ENCODE measurements around the gene C1QTNF12.

Gene C1QTNF12

DNA sequence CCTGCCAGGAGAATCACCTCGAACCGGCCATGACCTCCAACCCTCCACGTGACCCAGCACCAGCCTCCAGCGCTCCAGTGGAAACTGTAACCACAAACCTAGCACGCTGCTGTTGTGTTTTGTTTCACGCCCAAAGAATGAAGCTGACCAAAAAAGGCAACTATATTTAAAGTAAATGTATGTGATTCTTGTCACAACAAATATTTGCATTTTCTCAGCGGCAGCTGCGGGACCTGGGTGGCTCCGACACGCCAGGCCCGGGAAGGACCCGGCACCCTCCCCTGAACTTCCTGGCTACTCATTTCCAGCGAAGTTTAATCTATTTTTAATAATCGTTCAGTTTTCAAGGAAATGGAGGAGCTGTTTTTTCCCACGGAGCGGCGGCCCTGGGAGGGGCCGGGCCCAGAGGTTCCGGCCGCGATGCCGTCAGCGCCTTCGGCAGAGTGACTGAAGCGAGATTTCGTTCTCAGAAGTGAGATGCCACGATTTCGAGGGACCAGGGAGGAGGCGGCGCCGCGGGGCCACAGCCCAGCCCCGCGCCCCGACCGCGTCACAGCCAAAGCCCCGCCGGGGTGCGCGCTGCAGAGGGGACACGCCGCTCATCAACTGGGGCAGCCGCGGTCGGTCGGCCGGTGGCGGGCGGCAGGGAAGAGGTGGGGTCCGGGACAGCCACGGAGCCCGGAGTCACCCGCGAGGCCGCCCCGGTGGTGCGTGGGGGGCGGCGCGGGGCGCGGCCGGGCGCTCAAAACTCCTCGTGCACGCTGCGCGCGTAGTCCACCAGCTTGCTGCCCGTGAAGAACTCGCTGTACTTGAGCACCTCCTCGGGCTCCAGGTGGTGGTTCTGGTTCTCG lies 29.5 kb downstream of the C1QTNF12 start:
- DNase-seq (ENCODE audit: extremely low read depth, low read depth): no peak
- TF ChIP-seq, protein P1, sequence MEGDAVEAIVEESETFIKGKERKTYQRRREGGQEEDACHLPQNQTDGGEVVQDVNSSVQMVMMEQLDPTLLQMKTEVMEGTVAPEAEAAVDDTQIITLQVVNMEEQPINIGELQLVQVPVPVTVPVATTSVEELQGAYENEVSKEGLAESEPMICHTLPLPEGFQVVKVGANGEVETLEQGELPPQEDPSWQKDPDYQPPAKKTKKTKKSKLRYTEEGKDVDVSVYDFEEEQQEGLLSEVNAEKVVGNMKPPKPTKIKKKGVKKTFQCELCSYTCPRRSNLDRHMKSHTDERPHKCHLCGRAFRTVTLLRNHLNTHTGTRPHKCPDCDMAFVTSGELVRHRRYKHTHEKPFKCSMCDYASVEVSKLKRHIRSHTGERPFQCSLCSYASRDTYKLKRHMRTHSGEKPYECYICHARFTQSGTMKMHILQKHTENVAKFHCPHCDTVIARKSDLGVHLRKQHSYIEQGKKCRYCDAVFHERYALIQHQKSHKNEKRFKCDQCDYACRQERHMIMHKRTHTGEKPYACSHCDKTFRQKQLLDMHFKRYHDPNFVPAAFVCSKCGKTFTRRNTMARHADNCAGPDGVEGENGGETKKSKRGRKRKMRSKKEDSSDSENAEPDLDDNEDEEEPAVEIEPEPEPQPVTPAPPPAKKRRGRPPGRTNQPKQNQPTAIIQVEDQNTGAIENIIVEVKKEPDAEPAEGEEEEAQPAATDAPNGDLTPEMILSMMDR (IDR thresholded peaks at IDR 0.05; ENCODE audit: low read depth, low read length, missing control alignments): no peak
- H3K4me3 ChIP-seq (replicated peaks; ENCODE audit: low read depth, low read length): no peak overlapping the region

GRCh38 chr1:1215881-1216605 lies 30.5 kb downstream of the C1QTNF12 start:
- no peak overlapping the region for H3K4me3 ChIP-seq (replicated peaks; ENCODE audit: low read depth, low read length)
- TF ChIP-seq, protein P1 (IDR thresholded peaks at IDR 0.05; ENCODE audit: low read depth, low read length, missing control alignments): no peak
- DNase-seq (ENCODE audit: extremely low read depth, low read depth): no peak

- H3K4me3 ChIP-seq (replicated peaks; ENCODE audit: low read depth, low read length): no peak overlapping the region
- TF ChIP-seq, protein P1 (IDR thresholded peaks at IDR 0.05; ENCODE audit: low read depth, low read length, missing control alignments): no peak
- no peak for DNase-seq (ENCODE audit: extremely low read depth, low read depth)
These were observed 31.3 kb downstream of the C1QTNF12 start for GRCh38 chr1:1215080-1215676.

DNA sequence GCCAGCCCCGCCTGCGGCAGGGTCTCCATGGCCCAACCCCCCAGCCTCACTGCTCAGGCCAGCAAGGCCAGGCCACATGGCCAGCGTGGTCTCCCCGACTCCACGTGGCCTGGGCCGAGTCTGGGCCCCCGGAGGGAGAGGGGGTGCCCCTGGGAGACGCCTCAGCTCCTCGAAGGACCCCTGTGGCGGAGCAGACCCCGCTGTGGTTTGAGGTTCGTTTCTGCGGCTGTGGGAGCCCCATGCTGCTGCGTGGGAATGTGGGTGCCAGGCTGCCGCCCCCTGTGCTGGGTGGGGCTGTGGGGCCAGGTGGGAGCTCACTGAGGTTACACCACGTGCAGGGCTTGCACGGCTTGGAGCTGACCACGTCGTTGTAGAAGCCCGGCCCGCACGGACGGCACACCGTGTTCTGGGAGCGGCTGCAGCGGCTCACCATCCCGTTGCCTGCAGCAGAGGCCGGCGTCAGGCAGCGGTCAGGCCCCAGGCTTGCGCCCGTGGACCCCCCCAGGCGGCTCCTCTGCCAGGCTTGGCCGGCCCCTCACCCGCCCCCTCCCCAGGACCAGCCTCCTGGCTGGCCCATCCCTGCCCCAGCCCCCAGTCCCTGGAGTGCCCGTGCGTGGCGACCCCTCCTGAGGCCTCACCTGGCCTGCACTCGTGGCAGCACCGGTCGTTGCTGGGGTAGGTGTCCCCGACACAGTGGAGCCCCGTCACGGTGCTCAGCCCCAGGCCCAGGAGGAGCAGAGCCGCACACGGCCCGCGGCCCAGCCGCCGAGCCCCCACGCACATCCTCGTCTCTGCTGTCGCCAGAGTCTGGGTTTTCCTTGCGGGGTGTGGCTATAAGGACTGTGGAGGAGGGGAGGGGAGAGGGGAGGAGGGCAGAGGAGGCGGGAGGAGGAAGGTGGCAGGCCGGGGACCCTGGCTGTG lies 32.9 kb downstream of the C1QTNF12 start, which contains the start of gene TNFRSF4:
TSS of gene TNFRSF4 (minus strand) at position 809 of the 921 bp plus-strand sequence. CDS start at position 783, 26 bp downstream.
- H3K4me3 ChIP-seq (replicated peaks; ENCODE audit: low read depth, low read length): no peak within 1 kb of the TSS
- no peak for DNase-seq (ENCODE audit: extremely low read depth, low read depth)
- TF ChIP-seq, protein P1 (IDR thresholded peaks at IDR 0.05; ENCODE audit: low read depth, low read length, missing control alignments): no peak

DNA sequence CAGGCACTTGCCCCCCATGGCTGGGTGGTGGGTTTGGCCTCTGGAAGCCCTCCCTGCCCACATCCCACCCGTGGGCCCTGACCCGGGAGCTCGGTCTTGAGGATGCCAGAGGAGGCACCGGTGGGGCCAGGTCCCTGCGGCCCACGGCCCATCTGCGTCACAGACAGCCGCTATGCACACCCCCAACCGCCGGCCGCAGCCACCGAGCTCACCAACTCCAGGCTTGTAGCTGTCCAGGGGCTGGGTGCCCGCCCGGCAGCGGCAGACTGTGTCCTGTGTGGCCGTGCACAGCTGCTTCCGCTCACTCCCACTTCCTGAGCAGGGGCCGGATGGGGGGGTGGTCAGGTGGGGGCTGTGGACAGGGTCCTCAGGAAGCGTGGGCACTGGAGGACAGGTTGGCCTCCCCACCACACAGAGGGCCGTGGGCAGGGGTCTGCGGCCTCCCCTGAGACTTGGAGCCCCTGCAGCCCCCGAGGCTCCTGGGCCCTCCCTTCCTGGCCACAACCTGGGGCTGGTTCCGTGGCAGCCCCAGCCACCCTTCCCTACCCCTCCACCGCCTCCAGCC lies 33.7 kb downstream of the C1QTNF12 start:
- TF ChIP-seq, protein P1 (IDR thresholded peaks at IDR 0.05; ENCODE audit: low read depth, low read length, missing control alignments): no peak
- no peak overlapping the region for H3K4me3 ChIP-seq (replicated peaks; ENCODE audit: low read depth, low read length)
- no peak for DNase-seq (ENCODE audit: extremely low read depth, low read depth)
